ENCODE data around the gene OR2AJ1.

GRCh38 chr1:247906504-247907047 lies 18.1 kb upstream of the OR2AJ1 start:
- TF ChIP-seq CTCF (IDR thresholded peaks at IDR 0.05; ENCODE audit: borderline replicate concordance, extremely low read depth, low read length, poor library complexity, severe bottlenecking), result no peak
- no peak for TF ChIP-seq EZH2 (IDR thresholded peaks at IDR 0.05; ENCODE audit: borderline replicate concordance, low read depth, low read length, severe bottlenecking)

Data from DND-41 (cell line).